ENCODE measurements around the gene HHAT.

DNA sequence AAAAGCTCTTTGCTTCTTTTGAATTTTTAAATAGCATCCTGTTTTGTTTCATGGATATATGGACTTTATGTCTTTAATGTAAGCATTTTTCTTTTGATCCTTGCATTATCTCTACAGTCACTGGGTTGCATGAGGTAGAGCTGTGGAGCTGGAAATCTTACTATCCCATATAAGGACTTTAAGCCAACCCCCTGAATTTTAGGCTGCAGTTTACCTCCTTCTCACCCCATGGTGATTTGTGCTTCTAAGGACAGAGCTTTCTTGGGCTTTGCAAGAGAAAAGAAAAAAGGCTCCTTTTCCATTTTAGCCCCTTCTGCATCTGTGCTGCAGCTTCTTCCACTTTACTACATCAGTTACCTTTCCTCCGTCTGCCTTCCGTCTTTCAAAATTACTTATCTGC is 373.8 kb downstream of the HHAT start:
- TF ChIP-seq YY1 (IDR thresholded peaks at IDR 0.05; ENCODE audit: insufficient read depth, insufficient replicate concordance, low read depth, low read length) (no peak), CTCF (CRISPR knock-in tag; IDR thresholded peaks at IDR 0.05) (no peak), RXRA (CRISPR knock-in tag; IDR thresholded peaks at IDR 0.05) (no peak), POLR2AphosphoS2 (IDR thresholded peaks at IDR 0.05; ENCODE audit: low read depth, low read length) (no peak), CAMTA2 (CRISPR knock-in tag; IDR thresholded peaks at IDR 0.05; ENCODE audit: borderline replicate concordance) (no peak), SIN3A (IDR thresholded peaks at IDR 0.05; ENCODE audit: borderline replicate concordance, low read depth, low read length) (no peak), POLR2A (IDR thresholded peaks at IDR 0.05; ENCODE audit: insufficient read depth in 1 of 2, low read depth in 2 of 2, low read length in 2 of 2) (no peak), MATR3 (CRISPR knock-in tag; IDR thresholded peaks at IDR 0.05) (no peak), DNMT3B (CRISPR knock-in tag; conservative IDR thresholded peaks at IDR 0.05) (no peak), POLR2AphosphoS5 (IDR thresholded peaks at IDR 0.05; ENCODE audit: low read depth, low read length) (no peak), ZSCAN29 (CRISPR knock-in tag; conservative IDR thresholded peaks at IDR 0.05) (no peak)
- TF ChIP-seq, protein P1, sequence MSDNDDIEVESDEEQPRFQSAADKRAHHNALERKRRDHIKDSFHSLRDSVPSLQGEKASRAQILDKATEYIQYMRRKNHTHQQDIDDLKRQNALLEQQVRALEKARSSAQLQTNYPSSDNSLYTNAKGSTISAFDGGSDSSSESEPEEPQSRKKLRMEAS (IDR thresholded peaks at IDR 0.05): no peak
